Endodermal cell (in vitro differentiated cells): ENCODE measurements around the gene ARHGAP26. TPM values are rescaled to one million over a fixed set of nuclear protein-coding genes. Genes with fewer than 3 reads are reported as not detected.

Experiments used
- DNase-seq: peaks from one replicate; pipeline ENCODE4 v3.0.0-alpha.2; 2017
- H3K27ac ChIP-seq: 2 replicates; pipeline ENCODE4 v1.5.1; 2013; ENCODE audit warnings: mild to moderate bottlenecking, low read depth, low read length, moderate library complexity
- H3K27me3 ChIP-seq: 2 replicates; pipeline ENCODE4 v1.6.1; 2013; ENCODE audit warnings: mild to moderate bottlenecking, low read length, moderate library complexity; ENCODE audit not compliant: insufficient read depth, control insufficient read depth, poor library complexity, severe bottlenecking
- H3K36me3 ChIP-seq: 2 replicates; pipeline ENCODE4 v1.7.0; 2013; ENCODE audit warnings: mild to moderate bottlenecking, low read length, moderate library complexity; ENCODE audit not compliant: control insufficient read depth, insufficient read depth
- H3K4me1 ChIP-seq: one replicate; pipeline ENCODE4 v1.7.0; 2013; ENCODE audit warnings: low read length; ENCODE audit not compliant: control insufficient read depth, insufficient read depth
- H3K4me3 ChIP-seq: 2 replicates; pipeline ENCODE4 v1.5.1; 2013; ENCODE audit warnings: mild to moderate bottlenecking, low read length, moderate library complexity
- H3K9ac ChIP-seq: 2 replicates; pipeline ENCODE4 v1.6.1; 2013; ENCODE audit warnings: mild to moderate bottlenecking, low read length, moderate library complexity; ENCODE audit not compliant: poor library complexity, severe bottlenecking; ENCODE audit errors: extremely low read depth
- H3K9me3 ChIP-seq: 2 replicates; pipeline ENCODE4 v1.6.1; 2013; ENCODE audit warnings: mild to moderate bottlenecking, low read length, moderate library complexity; ENCODE audit not compliant: control insufficient read depth
- H3K27ac Mint-ChIP-seq: 2 replicates; pipeline ENCODE4 v1.8.0; 2020; ENCODE audit warnings: mixed read lengths
- H3K27me3 Mint-ChIP-seq: 2 replicates; pipeline ENCODE4 v1.8.0; 2021; ENCODE audit warnings: mild to moderate bottlenecking, mixed read lengths; ENCODE audit not compliant: insufficient read depth
- H3K36me3 Mint-ChIP-seq: 2 replicates; pipeline ENCODE4 v1.8.0; 2020; ENCODE audit warnings: low read depth, mixed read lengths
- H3K4me1 Mint-ChIP-seq: 2 replicates; pipeline ENCODE4 v1.8.0; 2020; ENCODE audit warnings: mixed read lengths
- H3K4me3 Mint-ChIP-seq: 2 replicates; pipeline ENCODE4 v1.8.0; 2020; ENCODE audit warnings: mild to moderate bottlenecking, moderate library complexity, mixed read lengths
- H3K9me3 Mint-ChIP-seq: 2 replicates; pipeline ENCODE4 v1.8.0; 2020; ENCODE audit warnings: mild to moderate bottlenecking, mixed read lengths
- WGBS, 2 experiments: methylation state at CpG; one replicate each; pipeline versions ENCODE4 v1.1.5 to v1.1.7; 2013; ENCODE audit warnings: missing lambda C conversion rate in 2 of 2, mixed read lengths in 1 of 2; ENCODE audit not compliant: insufficient coverage in 1 of 2, insufficient read length in 1 of 2; 5-methylcytosine and 5-hydroxymethylcytosine counted together
- total RNA-seq, 2 donors: library from RNA; stranded (reverse); fragmentation: NEBNext Ultra II Directional in 1 of 2; extraction: Animal tissue kit (Norgen Biotek cat#: 25700) in 1 of 2; gene quantifications; 2 replicates in 1 of 2; 3 replicates in 1 of 2; pipeline ENCODE4 v1.2.1, GENCODE V29; 2021
- TF ChIP-seq, protein P1 (sequence below): fragments of 200-600 bp; sonication (generic); conservative IDR thresholded peaks from 2 replicates; pipeline ENCODE4 v1.5.0; 2021; ENCODE audit warnings: antibody characterized with exemption, mild to moderate bottlenecking

The ARHGAP26 gene
- total RNA-seq, 2 donors from 2014 or later: 49.2 to 60.5 TPM

DNA sequence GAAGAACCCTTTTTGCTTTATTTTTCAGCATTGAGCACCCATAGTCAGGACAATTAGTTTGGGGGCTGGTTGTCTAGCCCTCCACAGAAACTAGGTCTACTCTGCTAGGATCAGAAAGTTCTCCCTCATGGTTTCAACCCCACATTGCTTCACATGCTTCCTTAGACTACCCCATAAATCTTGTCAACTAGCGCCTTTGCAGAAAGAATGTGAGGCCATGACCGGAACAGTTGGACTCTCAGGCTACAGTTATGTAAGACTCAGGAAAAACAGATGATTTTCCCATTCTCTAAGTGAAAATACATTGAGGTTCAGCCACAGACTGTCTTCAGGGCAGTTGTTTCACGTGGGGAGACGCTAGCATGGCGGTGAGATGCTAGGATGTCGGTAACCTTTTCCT, 377.7 kb downstream of the ARHGAP26 start:
- no peaks in the 10 kb centered on the region for H3K9me3 ChIP-seq
- no peak overlapping the region for H3K9ac ChIP-seq
- TF ChIP-seq, protein P1, sequence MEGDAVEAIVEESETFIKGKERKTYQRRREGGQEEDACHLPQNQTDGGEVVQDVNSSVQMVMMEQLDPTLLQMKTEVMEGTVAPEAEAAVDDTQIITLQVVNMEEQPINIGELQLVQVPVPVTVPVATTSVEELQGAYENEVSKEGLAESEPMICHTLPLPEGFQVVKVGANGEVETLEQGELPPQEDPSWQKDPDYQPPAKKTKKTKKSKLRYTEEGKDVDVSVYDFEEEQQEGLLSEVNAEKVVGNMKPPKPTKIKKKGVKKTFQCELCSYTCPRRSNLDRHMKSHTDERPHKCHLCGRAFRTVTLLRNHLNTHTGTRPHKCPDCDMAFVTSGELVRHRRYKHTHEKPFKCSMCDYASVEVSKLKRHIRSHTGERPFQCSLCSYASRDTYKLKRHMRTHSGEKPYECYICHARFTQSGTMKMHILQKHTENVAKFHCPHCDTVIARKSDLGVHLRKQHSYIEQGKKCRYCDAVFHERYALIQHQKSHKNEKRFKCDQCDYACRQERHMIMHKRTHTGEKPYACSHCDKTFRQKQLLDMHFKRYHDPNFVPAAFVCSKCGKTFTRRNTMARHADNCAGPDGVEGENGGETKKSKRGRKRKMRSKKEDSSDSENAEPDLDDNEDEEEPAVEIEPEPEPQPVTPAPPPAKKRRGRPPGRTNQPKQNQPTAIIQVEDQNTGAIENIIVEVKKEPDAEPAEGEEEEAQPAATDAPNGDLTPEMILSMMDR: no peak
- Mint-ChIP-seq H3K27me3 (peaks cover 1% of the 10 kb centered on the region), H3K4me3 (no peak overlapping the region), H3K27ac (no peak overlapping the region), H3K9me3 (no peaks in the 10 kb centered on the region), H3K4me1 (peaks cover 11% of the 10 kb centered on the region), H3K36me3 (peaks cover 47% of the 10 kb centered on the region)
- 90 to 95% methylated on average over 3 to 6 of the region's 6 CpGs for WGBS, 2 experiments
- H3K27me3 ChIP-seq: no peaks in the 10 kb centered on the region
- no peak overlapping the region for H3K4me3 ChIP-seq
- DNase-seq: no peak
- no peaks in the 10 kb centered on the region for H3K36me3 ChIP-seq
- H3K4me1 ChIP-seq: no peaks in the 10 kb centered on the region
- H3K27ac ChIP-seq: no peak overlapping the region

DNA sequence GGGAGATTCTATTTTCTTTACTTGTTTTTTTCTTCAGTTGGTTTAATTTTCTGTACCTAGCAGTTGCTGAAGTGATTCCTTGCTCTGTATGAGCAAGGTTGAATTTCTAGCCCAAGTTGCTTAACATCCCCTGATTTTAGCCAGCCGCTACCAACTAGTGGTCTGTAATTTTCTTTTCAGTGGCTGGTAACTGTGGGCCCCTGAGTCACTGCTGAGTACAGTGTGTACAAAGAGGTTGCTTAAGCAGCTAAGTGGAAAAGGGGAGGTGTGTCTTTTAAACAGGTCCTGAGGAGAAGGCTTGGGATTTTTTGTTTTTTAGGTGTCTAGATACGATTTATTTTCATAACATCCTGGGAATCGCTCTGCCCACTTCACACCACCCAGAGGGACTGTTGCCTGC, 378.6 kb downstream of the ARHGAP26 start:
- H3K4me3 Mint-ChIP-seq: no peak overlapping the region
- H3K36me3 Mint-ChIP-seq: peaks cover 47% of the 10 kb centered on the region
- no peaks in the 10 kb centered on the region for H3K4me1 ChIP-seq
- peaks cover 15% of the 10 kb centered on the region for H3K4me1 Mint-ChIP-seq
- TF ChIP-seq, protein P1: no peak
- 97 to 100% methylated on average over 1 to 3 of the region's 3 CpGs for WGBS, 2 experiments
- no peak overlapping the region for H3K9ac ChIP-seq
- no peaks in the 10 kb centered on the region for H3K27me3 ChIP-seq
- H3K36me3 ChIP-seq: no peaks in the 10 kb centered on the region
- H3K9me3 ChIP-seq: no peaks in the 10 kb centered on the region
- H3K4me3 ChIP-seq: no peak overlapping the region
- DNase-seq: no peak
- peaks cover 1% of the 10 kb centered on the region for H3K27me3 Mint-ChIP-seq
- no peaks in the 10 kb centered on the region for H3K9me3 Mint-ChIP-seq
- no peak overlapping the region for H3K27ac Mint-ChIP-seq
- H3K27ac ChIP-seq: no peak overlapping the region

DNA sequence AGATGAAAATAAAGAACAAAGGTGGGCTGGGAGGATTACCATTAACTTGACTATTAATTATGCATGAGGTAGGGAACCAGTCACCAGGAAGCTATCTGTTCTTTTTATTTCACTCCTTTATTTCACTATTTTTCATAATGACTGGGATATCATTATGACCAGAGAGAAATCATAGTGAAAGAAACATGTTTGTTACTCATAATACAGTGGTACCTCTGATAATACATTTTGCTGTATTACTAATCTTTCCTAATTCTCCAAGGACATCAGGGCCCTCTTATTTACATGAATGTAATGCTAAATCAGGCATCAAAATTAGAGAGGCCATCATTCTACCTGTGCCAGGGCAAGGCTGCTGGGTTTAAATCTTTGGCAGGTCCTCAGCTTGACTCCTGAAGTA, 379.6 kb downstream of the ARHGAP26 start:
- Mint-ChIP-seq H3K27ac (no peak overlapping the region), H3K27me3 (peaks cover 1% of the 10 kb centered on the region), H3K4me3 (no peak overlapping the region), H3K36me3 (peaks cover 47% of the 10 kb centered on the region), H3K9me3 (no peaks in the 10 kb centered on the region), H3K4me1 (peaks cover 20% of the 10 kb centered on the region)
- H3K9me3 ChIP-seq: no peaks in the 10 kb centered on the region
- H3K27me3 ChIP-seq: no peaks in the 10 kb centered on the region
- no peak for DNase-seq
- TF ChIP-seq, protein P1: no peak
- H3K36me3 ChIP-seq: no peaks in the 10 kb centered on the region
- no peak overlapping the region for H3K27ac ChIP-seq
- H3K4me1 ChIP-seq: peaks cover 3% of the 10 kb centered on the region
- H3K9ac ChIP-seq: no peak overlapping the region
- H3K4me3 ChIP-seq: no peak overlapping the region
